ENCODE measurements around the gene BBS9.

DNA sequence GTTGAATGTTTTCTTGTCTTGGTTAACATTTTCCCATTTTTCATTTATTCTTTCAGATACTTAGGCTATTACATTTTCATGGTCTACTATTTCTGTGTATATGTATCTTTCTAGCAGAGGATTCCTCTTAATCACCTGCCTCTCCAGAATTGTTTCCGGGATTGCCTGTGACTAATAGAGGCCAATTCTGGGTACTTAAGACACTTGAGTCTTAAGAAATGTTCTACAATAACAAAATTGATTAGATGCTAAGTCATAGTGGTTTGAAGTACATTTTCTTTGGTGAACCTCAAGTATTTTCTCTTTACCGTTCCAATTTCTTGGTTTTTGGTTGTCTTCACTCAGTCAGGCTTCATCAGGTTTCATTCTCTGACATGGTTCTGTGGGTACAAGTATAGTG lies 26.4 kb downstream of the BBS9 start:
- TF ChIP-seq, protein P1, sequence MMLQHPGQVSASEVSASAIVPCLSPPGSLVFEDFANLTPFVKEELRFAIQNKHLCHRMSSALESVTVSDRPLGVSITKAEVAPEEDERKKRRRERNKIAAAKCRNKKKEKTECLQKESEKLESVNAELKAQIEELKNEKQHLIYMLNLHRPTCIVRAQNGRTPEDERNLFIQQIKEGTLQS (IDR thresholded peaks at IDR 0.05) = no peak
- TF ChIP-seq, protein P1 (CRISPR knock-in tag; conservative IDR thresholded peaks at IDR 0.05) = no peak
- TF ChIP-seq CBFB (CRISPR knock-in tag; IDR thresholded peaks at IDR 0.05) = no peak
- TF ChIP-seq POLR2H (tag; IDR thresholded peaks at IDR 0.05; ENCODE audit: low read depth) = no peak
- no peak for TF ChIP-seq RFX7 (CRISPR knock-in tag; IDR thresholded peaks at IDR 0.05)
- TF ChIP-seq, protein P2, sequence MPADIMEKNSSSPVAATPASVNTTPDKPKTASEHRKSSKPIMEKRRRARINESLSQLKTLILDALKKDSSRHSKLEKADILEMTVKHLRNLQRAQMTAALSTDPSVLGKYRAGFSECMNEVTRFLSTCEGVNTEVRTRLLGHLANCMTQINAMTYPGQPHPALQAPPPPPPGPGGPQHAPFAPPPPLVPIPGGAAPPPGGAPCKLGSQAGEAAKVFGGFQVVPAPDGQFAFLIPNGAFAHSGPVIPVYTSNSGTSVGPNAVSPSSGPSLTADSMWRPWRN (IDR thresholded peaks at IDR 0.05; ENCODE audit: low read depth) = no peak
- no peak for TF ChIP-seq HDGF (IDR thresholded peaks at IDR 0.05)
- TF ChIP-seq, protein P3, sequence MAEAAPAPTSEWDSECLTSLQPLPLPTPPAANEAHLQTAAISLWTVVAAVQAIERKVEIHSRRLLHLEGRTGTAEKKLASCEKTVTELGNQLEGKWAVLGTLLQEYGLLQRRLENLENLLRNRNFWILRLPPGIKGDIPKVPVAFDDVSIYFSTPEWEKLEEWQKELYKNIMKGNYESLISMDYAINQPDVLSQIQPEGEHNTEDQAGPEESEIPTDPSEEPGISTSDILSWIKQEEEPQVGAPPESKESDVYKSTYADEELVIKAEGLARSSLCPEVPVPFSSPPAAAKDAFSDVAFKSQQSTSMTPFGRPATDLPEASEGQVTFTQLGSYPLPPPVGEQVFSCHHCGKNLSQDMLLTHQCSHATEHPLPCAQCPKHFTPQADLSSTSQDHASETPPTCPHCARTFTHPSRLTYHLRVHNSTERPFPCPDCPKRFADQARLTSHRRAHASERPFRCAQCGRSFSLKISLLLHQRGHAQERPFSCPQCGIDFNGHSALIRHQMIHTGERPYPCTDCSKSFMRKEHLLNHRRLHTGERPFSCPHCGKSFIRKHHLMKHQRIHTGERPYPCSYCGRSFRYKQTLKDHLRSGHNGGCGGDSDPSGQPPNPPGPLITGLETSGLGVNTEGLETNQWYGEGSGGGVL (CRISPR knock-in tag; IDR thresholded peaks at IDR 0.05) = no peak

All from K562 (cell line).